NK-92 treated with Interleukin-12 subunit alpha and Interleukin-12 subunit beta, amount 100 ng/mL, for 24 hours (cell line): ENCODE measurements around the gene FRA10AC1.
A peak's percentile ranks its signal among the peaks of the same experiment; 100 is the strongest.

Experiments
- DNase-seq: peaks from one replicate; lab custom pipeline; 2025; lab: John Stamatoyannopoulos, UW

FRA10AC1 gene

GRCh38 chr10:93702210-93703001 lies at the start of gene FRA10AC1:
Gene FRA10AC1 (minus strand): TSS chr10:93702592. CDS start chr10:93700106, 2,486 bp downstream.
- DNase-seq: peak; percentile 75

GRCh38 chr10:93751832-93752231 lies 49.4 kb upstream of the FRA10AC1 start:
- no peak for DNase-seq

- DNase-seq: no peak
These were observed 48.7 kb upstream of the FRA10AC1 start for GRCh38 chr10:93751124-93751523.

GRCh38 chr10:93749218-93749799 lies 46.9 kb upstream of the FRA10AC1 start:
- no peak for DNase-seq

- no peak for DNase-seq
These were observed 44.5 kb upstream of the FRA10AC1 start for GRCh38 chr10:93746844-93747284.

GRCh38 chr10:93745408-93746065 lies 43.1 kb upstream of the FRA10AC1 start:
- DNase-seq: no peak

- no peak for DNase-seq
These were observed 40.4 kb upstream of the FRA10AC1 start for GRCh38 chr10:93742633-93743349.

- DNase-seq: no peak
These were observed 39.0 kb upstream of the FRA10AC1 start for GRCh38 chr10:93741367-93741766.

- DNase-seq: no peak
These were observed 23.6 kb upstream of the FRA10AC1 start for GRCh38 chr10:93726024-93726423.

GRCh38 chr10:93723153-93723552 lies 20.8 kb upstream of the FRA10AC1 start:
- no peak for DNase-seq

GRCh38 chr10:93722550-93722949 lies 20.2 kb upstream of the FRA10AC1 start:
- no peak for DNase-seq

GRCh38 chr10:93719901-93720300 lies 17.5 kb upstream of the FRA10AC1 start:
- DNase-seq: no peak

- no peak for DNase-seq
These were observed 16.7 kb upstream of the FRA10AC1 start for GRCh38 chr10:93718937-93719725.

- DNase-seq: no peak
These were observed 14.4 kb upstream of the FRA10AC1 start for GRCh38 chr10:93716766-93717165.

GRCh38 chr10:93715345-93715744 lies 13.0 kb upstream of the FRA10AC1 start:
- DNase-seq: no peak

- no peak for DNase-seq
These were observed 10.2 kb upstream of the FRA10AC1 start for GRCh38 chr10:93712593-93712992.

- DNase-seq: no peak
These were observed 9.5 kb upstream of the FRA10AC1 start for GRCh38 chr10:93711891-93712290.

- no peak for DNase-seq
These were observed 8.0 kb upstream of the FRA10AC1 start for GRCh38 chr10:93710333-93710909.

- DNase-seq: no peak
These were observed 5.2 kb upstream of the FRA10AC1 start for GRCh38 chr10:93707623-93708022.

- DNase-seq: no peak
These were observed 2.1 kb upstream of the FRA10AC1 start for GRCh38 chr10:93704451-93704850.

GRCh38 chr10:93703841-93704240 lies 1.4 kb upstream of the FRA10AC1 start:
- DNase-seq: no peak
